NCI-H774 (cell line): Measurements from ENCODE around the gene CD160.
"Not testable (repeated sequence)": the region's sequence is repeated elsewhere in the genome, so short reads cannot be mapped to it uniquely, and the experiment has no call there.

ENCODE experiments used
- DNase-seq: peaks from one replicate; lab custom pipeline; 2025; lab: John Stamatoyannopoulos, UW

CD160 gene

GRCh38 chr1:145759721-145760120 is 40.4 kb downstream of the CD160 start:
- DNase-seq = no peak

GRCh38 chr1:145760395-145760949 is 41.2 kb downstream of the CD160 start:
- not testable (repeated sequence) for DNase-seq

- not testable (repeated sequence) for DNase-seq
Measured at GRCh38 chr1:145761498-145761897, 42.2 kb downstream of the CD160 start.

GRCh38 chr1:145762001-145762400 is 42.7 kb downstream of the CD160 start:
- not testable (repeated sequence) for DNase-seq

- not testable (repeated sequence) for DNase-seq
Measured at GRCh38 chr1:145764231-145764940, 45.1 kb downstream of the CD160 start.

GRCh38 chr1:145765127-145765526 is 45.8 kb downstream of the CD160 start:
- not testable (repeated sequence) for DNase-seq

GRCh38 chr1:145765585-145766360 is 46.5 kb downstream of the CD160 start:
- not testable (repeated sequence) for DNase-seq

GRCh38 chr1:145766926-145767325 is 47.6 kb downstream of the CD160 start:
- DNase-seq = not testable (repeated sequence)

GRCh38 chr1:145768004-145768403 is 48.7 kb downstream of the CD160 start:
- DNase-seq = not testable (repeated sequence)

GRCh38 chr1:145771056-145771455 is 51.8 kb downstream of the CD160 start:
- DNase-seq = no peak

GRCh38 chr1:145773423-145773822 is 54.1 kb downstream of the CD160 start:
- no peak for DNase-seq

- no peak for DNase-seq
Measured at GRCh38 chr1:145777357-145778145, 58.3 kb downstream of the CD160 start.

- DNase-seq = no peak
Measured at GRCh38 chr1:145778146-145778540, 58.8 kb downstream of the CD160 start.

- DNase-seq = no peak
Measured at GRCh38 chr1:145782272-145783099, 63.2 kb downstream of the CD160 start.

- DNase-seq = no peak
Measured at GRCh38 chr1:145784409-145784808, 65.1 kb downstream of the CD160 start.

GRCh38 chr1:145785547-145785946 is 66.2 kb downstream of the CD160 start:
- DNase-seq = no peak

GRCh38 chr1:145786271-145786670 is 67.0 kb downstream of the CD160 start:
- DNase-seq = no peak

- DNase-seq = no peak
Measured at GRCh38 chr1:145788580-145788979, 69.3 kb downstream of the CD160 start.
